GM18907 (cell line): Measurements from ENCODE around the gene SMPD1.

Experiments used
- ATAC-seq: cut with Tn5 transposase; IDR thresholded peaks from one replicate; pipeline ENCODE4 v1.9.1; 2021; ENCODE audit warnings: mild to moderate bottlenecking, moderate library complexity; ENCODE audit not compliant: unreplicated experiment

Gene SMPD1

DNA sequence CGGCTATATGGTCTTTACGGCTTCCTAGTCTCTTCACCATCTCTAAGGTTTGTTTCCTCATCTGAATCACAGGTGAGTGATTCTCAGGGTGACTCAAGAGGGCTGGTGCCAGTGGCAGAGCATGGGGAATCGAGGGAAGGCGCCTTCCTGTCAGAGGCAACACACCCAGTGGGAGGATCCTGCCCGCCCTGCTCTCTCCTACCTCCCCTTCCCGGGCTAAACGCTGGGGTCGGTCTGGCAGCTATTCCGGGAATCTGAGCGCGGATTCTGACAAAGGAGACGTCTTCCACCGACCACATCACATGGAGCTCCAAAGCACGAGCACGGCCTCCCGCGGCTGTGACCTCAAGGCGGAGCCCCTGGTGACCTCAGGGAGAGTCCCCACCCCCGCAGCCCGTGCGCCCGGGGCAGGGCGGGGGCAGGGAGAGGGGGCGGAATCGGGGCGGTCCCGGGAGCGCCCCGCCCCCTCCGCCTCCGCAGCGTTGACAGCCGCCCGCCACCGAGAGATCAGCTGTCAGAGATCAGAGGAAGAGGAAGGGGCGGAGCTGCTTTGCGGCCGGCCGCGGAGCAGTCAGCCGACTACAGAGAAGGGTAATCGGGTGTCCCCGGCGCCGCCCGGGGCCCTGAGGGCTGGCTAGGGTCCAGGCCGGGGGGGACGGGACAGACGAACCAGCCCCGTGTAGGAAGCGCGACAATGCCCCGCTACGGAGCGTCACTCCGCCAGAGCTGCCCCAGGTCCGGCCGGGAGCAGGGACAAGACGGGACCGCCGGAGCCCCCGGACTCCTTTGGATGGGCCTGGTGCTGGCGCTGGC, at the start of gene SMPD1:
Gene SMPD1 (plus strand): TSS at position 570 of the 813 bp plus-strand sequence. CDS start 125 bp downstream, at position 695.
- ATAC-seq, result peak; percentile 96

DNA sequence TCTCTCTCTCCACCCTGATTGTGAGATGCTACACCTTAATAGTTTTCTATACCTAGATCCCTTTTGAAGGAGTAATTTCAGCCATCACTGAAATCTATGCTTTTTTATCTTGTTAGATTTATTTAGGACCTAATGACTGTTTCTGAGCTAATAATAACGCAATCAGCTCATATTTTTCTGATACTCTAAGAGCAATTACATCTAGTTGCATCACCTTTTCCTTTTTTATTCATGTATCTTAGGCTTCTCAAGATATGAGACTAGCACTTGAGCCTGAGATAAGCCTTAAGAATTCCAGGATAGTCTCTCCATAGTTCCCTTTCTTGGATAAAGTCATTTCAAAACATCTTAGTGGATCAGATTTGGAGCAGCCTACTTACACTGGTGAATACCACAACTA, 44.9 kb upstream of the SMPD1 start:
- ATAC-seq, result no peak

- no peak for ATAC-seq
Measured at GRCh38 chr11:6350043-6350442, 40.2 kb upstream of the SMPD1 start.

DNA sequence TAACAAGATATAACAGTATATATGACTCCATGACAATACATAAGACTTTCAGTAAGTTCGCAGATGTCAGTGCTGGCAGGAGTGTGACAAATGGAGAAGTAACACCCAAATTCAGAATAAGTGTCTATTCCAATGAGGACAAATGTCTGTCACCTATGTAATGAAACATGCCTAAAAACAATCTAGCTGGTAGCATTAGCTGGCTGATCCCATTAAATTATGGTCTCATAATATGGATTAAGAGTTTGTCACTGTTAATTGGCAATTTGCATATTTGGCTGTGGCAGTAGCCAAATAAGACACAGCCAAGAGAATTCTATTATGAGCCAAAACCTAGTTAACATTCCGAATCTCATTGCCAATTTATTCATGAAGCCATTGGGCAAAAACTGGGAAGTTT, 39.8 kb upstream of the SMPD1 start:
- no peak for ATAC-seq

DNA sequence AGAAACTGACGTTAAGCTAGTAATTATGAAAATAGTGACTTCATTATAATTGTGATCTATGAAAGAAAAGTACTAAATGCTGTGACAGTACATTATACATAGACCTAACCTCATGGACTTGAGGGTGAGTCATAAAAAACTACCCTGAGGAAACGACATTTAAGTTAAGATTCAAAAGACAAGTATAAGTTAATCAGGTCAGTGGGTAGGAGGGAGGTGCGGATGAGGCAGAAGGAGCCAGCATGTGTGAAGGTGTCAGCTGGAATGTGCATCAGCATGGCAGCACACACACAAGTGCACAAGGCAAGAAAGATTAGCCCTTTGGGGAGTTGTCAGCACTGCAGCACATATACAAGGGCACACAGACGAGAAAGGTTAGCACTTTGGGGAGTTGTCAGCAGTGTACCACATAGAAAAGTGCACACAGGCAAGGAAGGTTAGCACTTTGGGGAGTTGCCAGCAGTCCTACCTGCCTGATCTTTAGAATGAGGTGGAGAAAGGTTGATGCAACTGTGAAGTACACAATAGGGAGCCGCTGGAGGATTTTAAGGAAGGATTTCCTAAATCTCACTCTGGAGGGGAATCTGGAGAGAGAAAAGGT, 38.4 kb upstream of the SMPD1 start:
- ATAC-seq, result no peak

DNA sequence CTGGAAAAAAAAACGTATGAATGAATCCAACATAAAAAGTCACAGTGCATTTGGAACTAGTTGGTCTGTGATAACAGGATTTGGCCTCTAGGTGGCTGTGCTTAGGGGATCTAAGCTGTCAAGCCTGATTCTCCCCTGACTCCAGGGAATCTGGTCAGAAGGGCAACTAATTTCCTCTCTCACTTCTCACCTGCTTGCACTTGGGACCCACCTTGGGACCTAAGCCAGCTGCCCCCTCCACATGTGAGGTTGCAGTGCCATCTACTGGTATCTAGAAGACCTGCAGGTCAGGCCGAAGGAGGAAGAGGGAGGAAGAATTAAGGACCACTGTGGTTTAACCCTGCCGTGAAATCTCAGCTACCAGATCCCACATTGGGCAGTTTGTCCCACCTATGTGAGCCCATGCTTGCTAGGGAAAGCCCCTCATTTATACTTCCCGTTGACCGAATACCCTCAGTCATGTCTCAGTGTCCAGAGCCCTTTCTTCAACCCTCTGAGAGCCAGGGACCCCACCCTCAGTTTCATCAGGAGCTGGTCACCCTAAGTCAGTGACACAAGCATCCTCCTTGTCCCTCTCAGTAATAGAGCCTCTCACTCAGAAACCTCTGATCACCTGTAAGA, 36.8 kb upstream of the SMPD1 start:
- peak; percentile 77 for ATAC-seq

- ATAC-seq, result no peak
Measured at GRCh38 chr11:6354651-6355485, 35.4 kb upstream of the SMPD1 start.

DNA sequence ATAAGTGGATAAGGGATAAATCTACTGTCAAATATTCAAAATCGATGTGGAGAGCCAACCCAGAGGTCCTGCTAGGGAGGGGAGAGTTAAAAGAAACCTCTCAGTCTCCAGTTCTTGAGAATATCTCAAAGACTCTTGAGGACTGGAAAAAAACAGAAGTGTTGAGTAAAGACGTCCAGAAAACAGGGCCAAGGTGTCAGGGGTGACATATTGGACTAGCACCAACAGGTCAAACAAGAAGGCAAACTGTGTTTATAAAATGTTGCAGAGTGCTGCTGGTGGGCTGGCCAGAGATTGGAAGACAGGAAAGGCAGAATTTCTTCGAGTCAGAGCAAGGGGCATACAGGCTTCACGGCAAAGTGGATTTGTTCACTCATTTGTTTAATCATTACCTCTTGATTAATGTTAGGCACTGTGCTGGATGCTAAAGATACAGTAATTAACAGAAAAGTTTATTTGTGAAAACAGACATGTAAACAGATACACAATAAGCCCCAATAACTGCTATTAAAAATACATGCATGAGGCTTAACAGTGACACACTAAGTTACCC, 33.7 kb upstream of the SMPD1 start:
- no peak for ATAC-seq

GRCh38 chr11:6357222-6357621, 33.1 kb upstream of the SMPD1 start:
- ATAC-seq, result no peak

DNA sequence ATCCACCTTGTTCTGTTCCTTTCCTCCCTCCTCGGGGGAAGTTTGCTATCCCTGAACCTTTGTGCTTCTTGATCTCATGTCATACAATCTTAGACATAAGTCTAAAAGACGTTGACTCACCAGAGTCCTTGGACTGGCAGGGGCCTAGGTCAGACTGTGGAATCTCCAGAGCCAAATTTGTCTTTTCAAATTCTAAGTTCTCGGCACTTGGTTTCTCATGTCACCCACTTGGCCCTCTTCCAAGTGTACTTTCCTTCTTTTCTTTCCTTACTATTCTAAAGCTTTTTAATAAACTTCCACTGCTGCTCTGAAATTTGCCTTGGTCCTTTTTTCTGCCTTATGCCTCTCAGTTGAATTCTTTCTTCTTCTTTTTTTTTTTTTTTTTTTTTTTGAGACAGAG, 30.1 kb upstream of the SMPD1 start:
- no peak for ATAC-seq

GRCh38 chr11:6362185-6362872, 27.9 kb upstream of the SMPD1 start:
- ATAC-seq, result no peak

- peak; percentile 78 for ATAC-seq
Measured at GRCh38 chr11:6362873-6363678, 27.2 kb upstream of the SMPD1 start.

DNA sequence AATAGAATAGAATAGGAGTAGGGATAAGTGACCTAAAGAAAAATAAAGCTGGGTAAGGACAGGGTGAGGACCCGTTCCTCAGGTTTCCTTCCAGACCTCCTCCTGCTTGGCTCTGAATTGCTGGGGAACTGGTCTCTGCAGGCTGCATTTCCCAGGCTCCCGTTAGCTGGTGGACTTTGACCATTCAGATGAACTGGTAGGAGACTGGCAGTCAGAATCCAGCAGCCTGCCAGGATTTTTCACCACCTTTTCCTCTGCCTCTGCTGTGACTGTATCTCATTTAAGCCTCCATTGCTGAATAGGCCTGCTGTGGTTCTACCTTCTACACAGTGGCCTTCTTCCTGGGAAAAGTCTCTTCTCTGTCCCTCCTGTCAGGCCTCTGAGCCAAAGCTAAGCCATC, 24.6 kb upstream of the SMPD1 start:
- ATAC-seq, result no peak

DNA sequence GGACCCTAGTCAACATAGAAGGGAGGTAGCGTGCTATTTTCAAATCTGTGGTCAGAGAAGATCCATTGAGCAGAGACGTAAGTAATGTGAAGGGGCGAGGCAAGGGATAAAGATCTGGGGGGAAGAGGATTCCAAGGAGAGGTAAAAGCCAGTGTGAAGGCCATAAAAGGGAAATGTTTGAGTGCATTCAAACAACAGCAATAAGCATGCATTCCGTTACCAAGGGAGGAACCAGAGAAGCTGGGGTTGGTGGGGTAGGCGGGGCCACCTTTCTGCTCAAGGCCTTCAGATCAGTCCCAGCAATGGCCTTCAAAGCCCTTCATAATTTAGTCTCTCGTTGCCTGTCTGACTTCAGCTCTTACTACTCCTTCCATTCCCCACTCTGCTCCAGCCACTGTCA, 18.4 kb upstream of the SMPD1 start:
- ATAC-seq, result no peak

DNA sequence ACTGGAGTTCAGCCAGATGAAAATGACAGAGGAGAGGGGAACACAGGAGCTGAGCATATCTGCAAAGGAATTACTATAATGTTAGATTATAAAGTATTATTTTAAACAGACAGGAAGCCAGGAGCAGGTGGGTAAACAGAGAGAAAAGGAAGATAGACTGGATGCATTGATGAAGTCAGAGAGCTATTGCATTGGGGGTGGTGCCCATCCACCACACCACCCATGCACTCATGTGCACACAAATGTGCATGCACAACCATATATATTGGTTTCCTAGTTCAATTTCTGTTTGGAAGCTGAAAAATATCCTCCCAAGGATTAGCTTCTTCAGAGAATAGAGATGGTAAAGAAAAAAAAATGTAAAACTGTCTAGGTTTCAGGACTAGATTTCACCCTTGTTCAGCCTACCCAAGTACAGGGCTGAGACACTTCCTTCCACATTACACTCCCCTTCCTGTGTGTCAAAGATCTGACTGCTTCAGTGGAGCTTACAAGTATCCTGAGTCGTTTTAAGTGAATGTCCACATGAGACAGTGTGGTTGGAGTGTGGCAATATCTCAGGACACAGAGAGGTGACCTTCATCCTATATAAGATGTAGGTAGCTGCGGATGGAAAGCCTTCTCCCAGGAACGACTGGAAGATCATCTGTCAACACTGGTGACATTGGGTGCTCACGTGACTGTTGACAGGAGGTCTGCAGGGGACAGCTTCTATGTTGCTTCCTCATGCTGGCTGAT, 12.2 kb upstream of the SMPD1 start:
- no peak for ATAC-seq

GRCh38 chr11:6378640-6378989, 11.7 kb upstream of the SMPD1 start:
- ATAC-seq, result no peak

DNA sequence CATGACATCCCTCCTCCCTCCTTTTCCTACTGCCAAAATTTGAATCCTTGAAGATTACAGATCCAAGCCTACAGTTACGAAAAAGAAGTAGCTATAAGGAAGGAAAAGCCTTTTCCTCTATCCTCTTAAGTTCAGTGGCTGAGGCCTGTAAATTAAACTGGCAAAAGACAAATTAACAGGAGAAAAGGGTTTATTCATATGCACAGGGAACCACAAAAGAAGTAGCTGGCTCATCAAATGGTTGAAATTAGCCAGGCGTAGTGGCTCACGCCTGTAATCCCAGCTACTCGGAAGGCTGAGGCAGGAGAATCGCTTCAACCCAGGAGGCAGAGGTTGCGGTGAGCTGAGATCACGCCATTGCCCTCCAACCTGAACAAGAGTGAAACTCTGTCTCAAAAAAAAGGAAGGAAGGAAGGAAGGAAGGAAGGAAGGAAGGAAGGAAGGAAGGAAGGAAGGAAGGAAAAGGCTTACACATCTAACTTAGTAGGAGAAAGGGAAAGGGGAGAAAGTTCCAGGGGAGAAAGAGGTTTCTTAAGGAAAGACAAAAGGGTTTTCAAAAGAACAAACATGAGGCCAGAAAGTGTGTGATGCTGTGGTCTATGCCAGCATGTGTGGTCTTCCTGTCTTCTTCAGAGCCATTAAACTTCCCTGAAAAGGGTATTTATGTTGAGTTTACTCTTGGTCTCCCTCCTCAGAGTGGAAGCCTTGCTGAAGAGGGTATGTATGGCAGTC, 5.1 kb upstream of the SMPD1 start:
- ATAC-seq, result no peak
